IMR-90 (cell line): Measurements from ENCODE around the gene PLEKHA4.

Experiments used
- CTCF ChIP-seq: conservative IDR thresholded peaks from 2 replicates; pipeline ENCODE4 v1.5.1; 2012; ENCODE audit warnings: mild to moderate bottlenecking, low read depth, low read length, improper control_type of control experiment
- MXI1 ChIP-seq: IDR thresholded peaks from 2 replicates; pipeline ENCODE4 v1.6.1; 2012; ENCODE audit warnings: low read depth, mild to moderate bottlenecking, low read length, moderate library complexity, borderline replicate concordance
- POLR2A ChIP-seq: IDR thresholded peaks from 2 replicates; pipeline ENCODE4 v1.6.1; 2012; ENCODE audit warnings: mild to moderate bottlenecking, low read depth, low read length
- RCOR1 ChIP-seq: IDR thresholded peaks from 2 replicates; pipeline ENCODE4 v1.6.1; 2012; ENCODE audit warnings: mild to moderate bottlenecking, low read length, improper control_type of control experiment; ENCODE audit not compliant: insufficient replicate concordance

- TF ChIP-seq CTCF (no peak), MXI1 (no peak), POLR2A (no peak), RCOR1 (no peak)
Measured at GRCh38 chr19:48821633-48822032, 46.8 kb downstream of the PLEKHA4 start.
